ENCODE results near the gene STC2. TPM values are rescaled to one million over a fixed set of nuclear protein-coding genes. Genes with fewer than 3 reads are reported as not detected.

The STC2 gene
- total RNA-seq, 1 donor from 2014 or later: 4.9 TPM

- no peak overlapping the region for H3K4me3 ChIP-seq
- intact Hi-C loops (cut with DNase I): no loop called here
- H3K9me3 ChIP-seq: no peaks in the 10 kb centered on the region
- no peaks in the 10 kb centered on the region for H3K36me3 ChIP-seq
- H3K27me3 ChIP-seq: no peaks in the 10 kb centered on the region
- peaks cover 4% of the 10 kb centered on the region for H3K4me1 ChIP-seq
- H3K27ac ChIP-seq: no peak overlapping the region
- DNase-seq (no peak), ATAC-seq (no peak)
- no peak for TF ChIP-seq CTCF (IDR thresholded peaks at IDR 0.05)
Measured at GRCh38 chr5:173307695-173308094, 20.5 kb downstream of the STC2 start.

- intact Hi-C loops (cut with DNase I): no loop called here
Measured at GRCh38 chr5:173306695-173307094, 21.5 kb downstream of the STC2 start.

GRCh38 chr5:173304591-173304988 is 23.6 kb downstream of the STC2 start:
- Histone ChIP-seq H3K9me3 (no peaks in the 10 kb centered on the region), H3K4me1 (no peaks in the 10 kb centered on the region), H3K27me3 (no peaks in the 10 kb centered on the region), H3K4me3 (no peak overlapping the region), H3K27ac (no peak overlapping the region), H3K36me3 (no peaks in the 10 kb centered on the region)
- DNase-seq: no peak
- TF ChIP-seq CTCF (IDR thresholded peaks at IDR 0.05): no peak
- intact Hi-C loops (cut with DNase I): no loop called here
- no peak for ATAC-seq

More at GRCh38 chr5:173306695-173307094, 21.5 kb downstream of the STC2 start:
- Histone ChIP-seq H3K36me3 (no peaks in the 10 kb centered on the region), H3K4me3 (no peak overlapping the region), H3K4me1 (peaks cover 4% of the 10 kb centered on the region), H3K9me3 (no peaks in the 10 kb centered on the region), H3K27ac (no peak overlapping the region), H3K27me3 (no peaks in the 10 kb centered on the region)
- ATAC-seq (no peak), DNase-seq (no peak)
- no peak for TF ChIP-seq CTCF (IDR thresholded peaks at IDR 0.05)

GRCh38 chr5:173303878-173304590 is 24.2 kb downstream of the STC2 start:
- Histone ChIP-seq H3K36me3 (no peaks in the 10 kb centered on the region), H3K27ac (no peak overlapping the region), H3K4me1 (no peaks in the 10 kb centered on the region), H3K4me3 (no peak overlapping the region), H3K27me3 (no peaks in the 10 kb centered on the region), H3K9me3 (no peaks in the 10 kb centered on the region)
- intact Hi-C loops (cut with DNase I): no loop called here
- no peak for DNase-seq
- ATAC-seq: no peak
- TF ChIP-seq CTCF (IDR thresholded peaks at IDR 0.05): no peak

GRCh38 chr5:173302546-173303155 is 25.6 kb downstream of the STC2 start:
- no peaks in the 10 kb centered on the region for H3K27me3 ChIP-seq
- no peaks in the 10 kb centered on the region for H3K36me3 ChIP-seq
- DNase-seq (no peak), ATAC-seq (no peak)
- no peaks in the 10 kb centered on the region for H3K4me1 ChIP-seq
- H3K27ac ChIP-seq: no peak overlapping the region
- H3K4me3 ChIP-seq: no peak overlapping the region
- TF ChIP-seq CTCF (IDR thresholded peaks at IDR 0.05): no peak
- intact Hi-C loops (cut with DNase I): no loop called here
- H3K9me3 ChIP-seq: no peaks in the 10 kb centered on the region
